CD4-positive, alpha-beta T cell treated with Interleukin-17A for 4 hours (primary cell): ENCODE results near the gene ABLIM2.
"Not testable (repeated sequence)": the region's sequence is repeated elsewhere in the genome, so short reads cannot be mapped to it uniquely, and the experiment has no call there.

Source experiments
- DNase-seq: peaks from one replicate; pipeline ENCODE4 v3.0.0-alpha.2; 2020; ENCODE audit warnings: mixed read lengths

The ABLIM2 gene

GRCh38 chr4:7950301-7951092 lies 208.1 kb downstream of the ABLIM2 start:
- DNase-seq, result no peak

GRCh38 chr4:7949759-7950158 lies 208.9 kb downstream of the ABLIM2 start:
- DNase-seq, result no peak

- no peak for DNase-seq
Measured at GRCh38 chr4:7947927-7948326, 210.7 kb downstream of the ABLIM2 start.

- DNase-seq, result no peak
Measured at GRCh38 chr4:7945709-7946380, 212.8 kb downstream of the ABLIM2 start.

GRCh38 chr4:7944599-7945220 lies 213.9 kb downstream of the ABLIM2 start:
- no peak for DNase-seq

- DNase-seq, result not testable (repeated sequence)
Measured at GRCh38 chr4:7943688-7944087, 214.9 kb downstream of the ABLIM2 start.

- no peak for DNase-seq
Measured at GRCh38 chr4:7943211-7943610, 215.4 kb downstream of the ABLIM2 start.

- no peak for DNase-seq
Measured at GRCh38 chr4:7941965-7942496, 216.6 kb downstream of the ABLIM2 start.

GRCh38 chr4:7941111-7941964 lies 217.3 kb downstream of the ABLIM2 start:
- no peak for DNase-seq

GRCh38 chr4:7939377-7940108 lies 219.1 kb downstream of the ABLIM2 start, which contains the start of gene AFAP1:
TSS of gene AFAP1 (minus strand) at chr4:7939861. CDS start at chr4:7872078, 67,783 bp downstream.
- peak; percentile 93 for DNase-seq

- DNase-seq, result peak; percentile 43
Measured at GRCh38 chr4:7938609-7939376, 219.8 kb downstream of the ABLIM2 start.

- DNase-seq, result no peak
Measured at GRCh38 chr4:7938266-7938608, 220.4 kb downstream of the ABLIM2 start.

GRCh38 chr4:7937006-7937405 lies 221.6 kb downstream of the ABLIM2 start:
- no peak for DNase-seq

- DNase-seq, result no peak
Measured at GRCh38 chr4:7933651-7934510, 224.7 kb downstream of the ABLIM2 start.

GRCh38 chr4:7932287-7932686 lies 226.3 kb downstream of the ABLIM2 start:
- no peak for DNase-seq

- no peak for DNase-seq
Measured at GRCh38 chr4:7929118-7929951, 229.3 kb downstream of the ABLIM2 start.

- DNase-seq, result no peak
Measured at GRCh38 chr4:7928711-7929110, 229.9 kb downstream of the ABLIM2 start.

GRCh38 chr4:7926822-7927221 lies 231.8 kb downstream of the ABLIM2 start:
- DNase-seq, result no peak

- DNase-seq, result no peak
Measured at GRCh38 chr4:7924570-7924969, 234.0 kb downstream of the ABLIM2 start.
